Suppressor macrophage treated with lipopolysaccharide for 4 hours (primary cell): ENCODE results near the gene ANO2.

ENCODE experiments used
- DNase-seq: peaks from one replicate; pipeline ENCODE4 v3.0.0-alpha.2; 2020

ANO2 gene

DNA sequence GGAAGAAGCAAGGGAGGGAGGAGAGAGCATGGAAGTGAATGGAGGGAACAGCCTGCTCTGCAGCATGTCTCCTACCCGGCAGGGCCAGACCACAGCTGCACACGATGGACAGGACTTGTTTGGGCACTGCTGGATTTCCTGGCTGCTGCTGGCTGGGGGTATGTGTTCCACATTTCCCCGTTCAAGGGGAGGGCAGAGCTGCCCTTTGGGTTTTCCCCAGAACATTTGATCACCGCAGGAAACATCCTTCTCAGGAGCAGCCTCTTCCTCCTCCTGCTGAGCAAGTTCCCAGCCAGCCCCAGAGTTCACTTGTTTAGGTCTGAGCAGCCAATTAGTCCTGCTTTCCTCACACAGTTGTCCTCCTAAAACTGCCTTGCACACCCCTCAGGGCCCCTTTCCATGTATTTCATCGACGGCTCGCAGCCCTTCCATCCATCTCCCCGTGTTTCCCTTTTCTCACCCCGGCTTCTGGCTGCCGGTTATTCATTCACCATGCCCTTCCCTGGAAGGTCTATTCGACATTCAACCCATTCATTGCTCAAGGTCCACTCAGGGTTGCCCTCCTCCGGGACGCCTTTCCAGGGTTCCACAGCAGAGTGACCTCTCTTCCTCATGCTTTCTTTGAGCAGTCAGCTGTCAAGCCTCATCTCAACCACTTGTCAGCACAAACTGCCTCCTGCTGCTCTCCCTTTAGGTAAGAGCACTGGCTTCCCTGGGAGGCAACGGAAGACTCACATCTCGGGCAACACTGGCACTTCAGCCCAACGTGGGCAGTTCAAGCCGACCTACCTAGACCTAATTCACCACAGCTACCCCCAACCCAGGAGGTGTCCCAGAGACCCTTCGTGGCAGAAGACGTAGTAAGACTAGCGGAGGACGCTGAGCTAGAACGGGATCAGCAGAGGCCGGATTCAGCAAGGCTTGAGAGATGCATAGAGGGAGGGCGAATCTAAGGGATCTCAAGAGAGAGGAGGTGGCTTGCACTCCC is 20.1 kb upstream of the ANO2 start:
- no peak for DNase-seq

DNA sequence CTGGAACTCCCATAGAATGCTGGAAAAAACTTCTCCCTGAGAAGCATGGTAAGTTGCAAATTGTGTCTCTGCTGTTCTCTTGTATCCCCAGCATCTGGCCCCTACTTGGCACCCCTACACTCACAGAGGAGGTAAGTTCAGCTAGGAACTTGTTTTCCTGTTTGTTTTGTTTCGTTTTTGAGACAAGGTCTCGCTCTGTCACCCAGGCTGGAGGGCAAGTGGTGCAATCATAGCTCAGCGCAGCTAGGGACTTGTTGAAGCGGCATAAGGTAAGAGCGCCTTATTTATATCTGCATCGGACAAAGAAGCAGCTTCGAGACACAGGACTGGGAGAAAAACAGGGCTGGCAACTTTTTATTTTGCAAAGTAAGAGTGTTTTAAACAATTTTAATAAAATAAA is 18.5 kb upstream of the ANO2 start:
- no peak for DNase-seq

DNA sequence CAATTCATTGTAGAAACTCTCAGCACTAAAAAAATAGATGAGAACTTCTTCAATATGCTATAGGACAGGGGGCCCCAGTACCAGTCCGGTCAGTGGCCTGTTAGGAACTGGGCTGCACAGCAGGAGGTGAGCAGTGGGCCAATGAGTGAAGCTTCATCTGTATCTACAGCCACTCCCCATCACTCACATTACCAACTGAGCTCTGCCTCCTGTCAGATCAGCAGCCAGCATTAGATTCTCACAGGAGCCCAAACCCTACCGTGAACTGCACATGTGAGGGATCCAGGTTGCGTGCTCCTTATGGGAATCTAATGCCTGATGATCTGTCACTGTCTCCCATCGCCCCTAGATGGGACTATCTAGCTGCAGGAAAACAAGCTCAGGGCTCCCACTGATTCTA is 15.7 kb upstream of the ANO2 start:
- no peak for DNase-seq

DNA sequence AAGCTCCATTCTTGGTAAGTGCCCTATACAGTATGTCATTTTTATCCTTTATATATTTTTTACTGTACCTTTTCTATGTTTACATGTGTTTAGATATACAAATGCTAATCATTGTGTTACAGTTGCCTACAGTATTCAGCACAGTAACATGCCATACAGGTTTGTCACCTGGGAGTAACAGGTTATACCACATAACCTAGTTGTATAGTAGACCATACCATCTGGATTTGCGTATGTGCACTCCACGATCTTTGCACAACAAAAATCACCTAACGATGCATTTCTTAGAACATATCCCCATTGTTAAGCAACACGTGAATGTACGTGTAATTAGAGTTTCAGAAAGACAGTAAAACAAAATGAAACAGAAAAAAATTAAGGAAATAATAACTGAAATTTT is 11.9 kb upstream of the ANO2 start:
- no peak for DNase-seq

DNA sequence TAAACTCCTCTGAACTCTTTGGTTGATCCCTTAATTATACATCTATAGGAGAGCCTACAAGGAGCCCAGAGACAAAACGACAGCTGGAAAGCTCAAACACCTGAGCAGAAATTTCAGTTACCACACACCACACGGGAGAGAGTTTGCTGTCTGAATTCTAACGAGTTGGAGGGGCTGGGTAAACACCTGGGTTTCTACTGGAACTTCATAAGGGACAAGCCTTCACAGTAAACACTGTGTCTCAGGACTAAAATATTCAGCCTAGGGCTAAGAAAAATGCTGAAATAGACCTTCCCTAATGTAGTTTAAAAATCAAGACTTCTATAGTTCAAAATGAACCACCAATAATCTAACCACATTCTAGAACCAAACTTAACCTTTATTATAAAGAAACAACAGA is 9.6 kb upstream of the ANO2 start:
- DNase-seq = no peak

DNA sequence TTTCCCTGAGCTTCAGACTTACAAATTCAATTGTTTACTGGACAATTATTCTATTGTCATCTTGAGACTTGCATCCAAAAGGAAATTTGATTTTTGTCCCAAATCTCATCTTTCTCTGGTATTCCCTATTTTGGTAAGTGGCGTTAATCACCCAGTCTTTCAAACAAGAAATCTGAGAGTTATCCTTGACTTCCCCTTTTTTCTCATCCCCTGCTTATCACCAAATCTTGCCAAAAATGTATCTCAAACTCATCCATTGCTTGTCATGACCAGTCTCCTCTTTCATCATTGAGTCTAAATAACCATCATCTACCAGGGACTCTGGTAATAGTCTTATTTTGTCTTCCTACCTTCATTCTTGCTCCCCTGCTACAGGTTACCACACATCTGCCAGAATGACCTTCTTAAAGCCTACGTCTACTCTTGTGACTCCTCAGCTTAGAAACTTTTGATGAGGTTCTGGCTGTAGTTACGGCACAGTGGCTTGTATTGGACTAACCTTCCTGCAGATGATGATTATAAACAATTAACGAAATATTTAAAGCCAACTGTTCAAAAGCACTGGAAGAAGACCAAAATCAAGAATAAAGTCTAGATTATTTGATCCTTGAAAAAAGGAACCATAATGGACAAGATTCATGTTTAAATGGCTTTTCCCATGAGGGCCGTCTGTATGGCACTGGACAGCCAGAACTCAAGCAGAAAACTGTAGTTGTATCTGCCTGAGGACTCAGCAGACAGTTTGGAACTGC is 9.0 kb upstream of the ANO2 start:
- DNase-seq = no peak

DNA sequence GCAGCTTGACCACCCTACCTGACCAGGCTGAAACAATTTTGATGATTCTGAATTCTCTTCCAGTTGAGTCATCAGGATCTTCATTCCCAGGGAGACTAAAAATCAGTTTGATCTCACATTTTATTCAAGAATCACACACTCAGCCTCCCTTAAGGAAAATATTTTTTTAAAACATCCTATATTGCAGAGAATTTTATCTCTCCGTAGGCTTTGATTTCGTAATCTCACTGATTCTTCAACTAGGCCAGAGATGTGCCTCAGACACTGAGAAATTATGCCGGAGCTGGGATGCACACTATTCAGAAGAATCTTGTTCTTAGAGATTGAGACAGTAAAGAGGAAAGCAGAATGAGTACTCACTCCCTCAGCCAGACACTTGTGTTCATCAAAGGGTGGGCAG is 7.0 kb upstream of the ANO2 start:
- DNase-seq = no peak

DNA sequence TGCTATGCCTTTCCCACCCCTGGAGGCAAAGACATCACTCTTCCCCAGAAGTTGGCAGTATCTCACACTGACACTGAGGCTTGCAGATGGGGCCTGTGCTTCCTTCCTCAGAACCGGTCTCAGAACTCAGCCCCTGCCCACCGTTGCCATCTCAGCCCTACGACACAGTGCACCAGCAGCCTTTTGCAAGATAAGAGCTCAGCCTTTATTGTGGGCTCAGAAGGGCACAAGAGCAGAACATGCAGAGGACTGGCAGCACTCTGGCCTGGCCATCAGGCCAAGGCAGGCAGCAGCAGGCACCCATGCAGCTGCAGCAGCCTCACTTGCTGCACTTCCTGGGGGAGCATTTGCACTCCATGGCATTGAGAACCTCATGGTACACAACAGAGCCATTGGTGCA is 3.6 kb upstream of the ANO2 start:
- DNase-seq = no peak

DNA sequence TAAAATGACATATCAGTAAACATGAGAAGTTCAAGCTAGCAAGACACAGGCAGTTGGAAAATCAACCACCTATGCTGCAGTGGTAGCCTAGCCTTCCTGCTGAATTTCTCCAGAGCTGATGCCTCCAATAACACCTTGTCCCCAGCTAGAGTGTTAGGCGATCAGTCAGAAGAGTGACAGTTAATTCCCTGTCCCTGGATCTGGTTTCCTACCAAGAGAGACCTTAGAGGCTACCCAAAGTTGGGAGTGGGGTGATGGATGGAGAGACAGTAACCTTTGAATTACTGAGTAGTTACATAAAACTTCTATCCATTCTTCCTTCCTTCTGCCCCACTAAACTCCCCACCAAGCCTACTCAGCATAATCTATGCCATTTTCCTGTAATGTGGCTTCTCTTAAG is 1.9 kb upstream of the ANO2 start:
- DNase-seq = no peak

DNA sequence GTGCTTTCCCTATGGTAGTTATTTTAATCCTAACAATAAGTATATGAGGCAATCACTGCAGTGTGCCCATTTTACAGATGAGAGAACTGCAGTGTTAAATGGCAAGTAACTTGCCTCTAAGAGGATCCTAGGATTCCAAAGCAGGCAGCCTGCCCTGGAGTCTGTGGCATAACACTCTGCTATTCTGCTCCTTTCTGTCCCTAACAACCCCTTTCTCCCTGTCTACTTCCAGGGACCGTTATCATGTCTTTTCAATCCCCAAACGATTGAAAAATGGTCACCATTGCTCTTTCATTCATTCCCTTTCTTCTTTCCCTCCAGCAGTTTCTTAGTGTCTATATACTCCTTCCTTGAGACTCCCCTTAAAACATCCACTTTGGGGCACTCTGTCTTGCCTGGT is 1.3 kb upstream of the ANO2 start:
- no peak for DNase-seq

DNA sequence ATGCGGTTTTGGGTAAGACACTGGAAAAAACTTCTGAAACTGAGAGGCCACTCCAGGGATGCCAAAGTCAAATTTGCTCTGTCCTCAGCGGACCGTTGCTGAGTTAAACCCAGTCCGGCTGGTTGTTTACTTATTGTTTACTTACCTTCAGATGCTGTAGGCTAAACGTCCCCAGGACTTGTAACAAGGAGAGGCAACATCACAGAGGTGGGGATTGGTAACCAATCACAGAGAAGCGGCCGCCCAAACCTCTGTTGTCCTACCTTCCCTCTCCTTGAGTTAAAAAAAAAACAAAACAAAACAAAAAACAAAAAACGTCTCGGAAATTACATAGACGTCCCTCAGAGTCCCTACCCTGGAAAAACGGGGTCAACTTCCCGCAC is 380 bp downstream of the ANO2 start:
- DNase-seq = no peak

DNA sequence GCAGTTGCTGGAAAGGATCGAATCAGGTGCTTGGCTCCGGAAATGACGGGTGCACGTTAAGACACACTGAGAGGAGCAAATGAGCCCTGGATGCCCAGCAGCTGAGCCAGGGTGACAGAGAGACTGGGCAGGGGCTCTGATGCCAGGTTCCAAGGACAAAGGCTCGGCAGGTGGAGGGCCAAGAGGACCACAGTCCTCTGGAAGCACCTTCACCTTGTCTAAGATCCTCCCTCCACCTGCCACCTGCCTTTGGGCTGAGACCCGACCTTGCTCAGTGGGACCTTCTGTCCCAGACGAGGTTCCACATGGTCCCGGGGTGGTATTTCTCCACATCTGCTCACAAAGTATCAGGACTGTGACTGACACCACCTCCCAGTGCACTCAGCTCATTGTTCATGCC is 1.0 kb downstream of the ANO2 start:
- no peak for DNase-seq

DNA sequence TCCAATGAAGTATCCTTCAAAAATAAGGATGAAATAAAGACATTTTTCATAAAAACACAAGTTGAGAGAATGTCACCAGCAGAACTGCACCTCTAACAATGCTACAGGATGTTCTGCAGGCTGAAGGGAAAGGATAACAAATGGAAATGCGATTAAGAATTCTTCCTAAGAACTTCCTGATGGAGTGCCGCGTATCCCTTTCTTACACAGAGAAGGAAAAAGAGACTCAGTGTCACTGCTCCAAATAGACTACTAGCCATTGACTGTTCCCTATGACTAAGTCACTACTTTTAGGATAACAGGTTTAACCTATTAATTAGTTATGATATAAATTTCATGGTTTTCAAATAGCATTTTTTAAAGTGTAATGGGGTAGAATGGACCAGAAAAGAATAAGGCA is 3.2 kb downstream of the ANO2 start:
- no peak for DNase-seq

DNA sequence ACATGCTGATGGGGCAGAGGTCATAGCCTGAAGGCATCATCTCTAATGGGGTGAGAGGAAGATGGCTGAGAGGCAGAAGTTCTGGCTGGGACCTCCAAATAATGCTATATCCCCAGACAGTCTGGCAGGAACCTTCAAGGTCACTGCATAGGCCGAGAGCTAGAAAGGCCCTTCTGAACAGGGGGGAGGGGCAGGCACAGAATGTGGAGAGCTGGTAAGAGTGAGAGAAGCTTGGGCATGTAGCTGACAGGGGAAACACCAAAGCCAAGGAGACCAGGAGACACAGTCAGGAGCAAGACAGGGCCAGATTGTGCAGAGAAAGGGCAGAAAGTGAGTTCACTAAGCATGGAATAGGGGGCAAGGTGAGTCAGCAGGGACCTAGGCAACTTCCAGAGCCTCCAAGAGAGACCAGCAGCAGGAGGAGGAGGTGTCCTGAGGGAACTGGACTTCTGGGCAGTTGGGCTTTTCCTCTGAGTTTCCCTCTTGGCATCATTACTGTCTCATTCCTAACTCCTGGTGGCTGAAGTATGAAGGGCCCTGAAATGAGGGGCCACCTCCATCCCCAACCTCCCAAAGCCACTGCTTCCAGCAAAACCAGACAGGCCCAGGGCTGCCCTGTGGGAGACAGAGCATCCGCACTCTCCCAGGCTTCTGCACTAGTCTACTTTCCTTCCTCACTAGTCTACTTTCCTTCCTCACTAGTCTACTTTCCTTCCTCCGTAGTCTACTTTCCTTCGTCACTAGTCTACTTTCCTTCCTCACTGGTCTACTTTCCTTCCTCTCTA is 17.1 kb downstream of the ANO2 start:
- no peak for DNase-seq

DNA sequence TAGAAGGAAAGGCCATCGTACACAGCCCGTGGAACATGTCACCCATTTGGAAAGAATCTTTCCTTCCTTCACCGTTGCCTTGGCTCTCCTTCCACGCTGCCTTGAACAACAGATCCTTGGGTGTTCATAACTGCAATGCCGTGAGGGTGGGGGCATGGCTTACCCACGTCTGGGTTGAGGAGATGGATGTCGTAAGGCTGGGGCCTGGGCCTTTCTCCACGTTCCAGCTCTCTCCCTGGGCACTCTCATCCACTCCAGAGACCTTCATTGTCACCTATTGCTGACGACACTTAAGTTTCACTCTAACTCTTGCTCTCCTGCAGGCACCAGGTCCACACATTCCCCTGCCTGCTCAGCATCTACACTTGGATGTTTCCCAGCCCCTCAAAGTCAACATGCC is 19.4 kb downstream of the ANO2 start:
- no peak for DNase-seq

DNA sequence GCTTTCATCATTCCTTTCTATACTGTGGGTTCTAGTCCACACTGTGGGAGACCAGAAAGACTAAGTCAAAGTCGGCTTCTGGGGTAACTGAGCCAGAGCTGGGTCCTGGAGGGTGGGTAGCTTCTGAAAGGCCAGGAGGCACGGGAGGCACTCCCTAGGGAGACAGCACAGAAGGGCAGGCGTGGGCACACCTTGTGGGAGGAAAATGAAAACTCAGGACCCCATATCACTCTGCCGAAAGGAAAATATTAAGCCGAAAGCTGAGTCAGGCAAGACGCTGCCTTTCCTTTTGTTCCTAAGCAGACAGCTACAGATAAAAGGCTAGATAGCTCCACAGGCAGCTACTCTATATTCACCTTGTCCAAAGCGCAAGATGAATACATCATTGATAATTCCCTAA is 20.7 kb downstream of the ANO2 start:
- DNase-seq = no peak

DNA sequence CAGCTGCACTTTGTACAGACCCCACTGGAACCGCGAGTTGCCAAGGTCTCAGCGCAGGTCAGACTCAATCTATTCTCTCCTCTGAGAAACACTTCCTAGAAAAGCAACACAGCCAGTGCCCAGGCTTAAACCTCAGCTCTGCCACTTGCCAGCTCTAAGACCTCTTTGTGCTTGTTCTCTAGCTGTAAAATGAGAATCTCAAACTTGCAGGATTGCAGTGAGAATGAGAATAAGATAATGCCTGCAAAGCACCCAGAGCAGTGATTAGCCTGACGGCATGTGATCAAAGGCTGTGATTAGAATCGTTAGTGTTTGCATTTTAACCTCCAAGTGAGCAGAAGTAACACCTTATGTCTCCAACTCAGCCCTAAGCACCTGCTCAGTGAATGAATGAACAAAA is 21.3 kb downstream of the ANO2 start:
- DNase-seq = no peak

DNA sequence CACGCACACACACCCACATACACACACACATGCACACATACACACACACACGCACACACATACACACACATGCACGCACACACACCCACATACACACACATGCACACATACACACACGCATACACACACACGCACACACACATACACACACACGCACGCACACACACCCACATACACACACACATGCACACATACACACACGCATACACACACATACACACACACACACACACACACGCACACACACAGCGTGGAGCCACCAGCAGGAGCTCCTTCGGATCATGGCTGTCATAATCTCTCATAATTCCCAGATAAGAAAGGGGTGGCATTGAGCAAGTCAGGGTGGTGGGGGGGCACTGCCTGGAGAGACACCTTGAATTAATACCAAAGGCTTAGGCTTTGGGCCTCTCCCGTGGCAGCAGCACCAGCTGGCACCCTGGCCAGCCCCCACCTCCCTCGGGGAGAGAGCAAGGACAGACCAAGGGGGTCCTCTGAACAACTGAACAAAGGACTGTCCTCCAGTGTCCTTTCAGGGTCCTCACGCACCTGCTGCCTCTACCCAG is 21.9 kb downstream of the ANO2 start:
- DNase-seq = no peak

DNA sequence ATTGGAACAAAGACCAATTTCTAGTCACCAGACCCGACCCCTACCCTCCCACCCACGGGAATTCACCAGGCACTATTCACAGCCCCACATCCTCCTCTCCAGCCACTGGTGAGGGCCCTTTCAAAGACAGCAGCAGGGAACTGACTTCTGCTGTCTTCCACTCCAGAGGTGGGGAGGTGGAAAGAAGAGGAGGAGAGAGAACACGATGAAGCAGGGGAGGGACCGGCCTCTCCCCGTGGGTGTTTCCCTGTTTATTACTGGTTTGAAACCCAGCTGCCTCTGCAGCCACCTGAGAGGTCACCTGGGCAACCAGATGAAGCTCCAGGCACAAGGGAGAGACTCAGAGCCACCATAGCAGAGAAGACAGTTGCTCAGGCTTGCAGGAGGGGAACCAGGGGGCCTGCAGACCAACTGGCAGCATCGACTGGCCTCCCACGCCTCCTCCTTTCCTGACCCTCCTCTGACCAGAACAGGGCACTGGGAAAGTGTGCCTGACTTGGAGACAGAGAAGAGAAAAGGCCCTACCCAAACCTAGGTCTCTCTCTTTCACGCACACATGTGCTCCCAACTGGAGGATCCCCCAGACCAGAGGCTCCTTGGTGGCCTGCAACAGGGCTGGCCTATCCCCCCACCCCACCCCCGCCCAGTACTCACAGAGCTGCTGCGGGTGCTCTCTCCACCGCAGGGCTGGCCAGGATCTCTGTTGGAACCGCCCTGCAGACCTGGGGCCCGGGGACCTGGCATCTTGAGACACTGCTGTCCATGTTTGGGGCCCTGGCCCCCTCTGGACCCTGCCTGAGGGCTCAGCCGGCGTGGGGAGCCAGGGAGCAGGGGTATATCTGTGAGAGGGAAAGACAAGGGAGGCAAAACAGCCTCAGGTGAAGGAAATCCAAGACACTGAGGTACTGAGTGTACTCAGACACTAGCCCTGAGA is 22.8 kb downstream of the ANO2 start:
- DNase-seq = no peak

DNA sequence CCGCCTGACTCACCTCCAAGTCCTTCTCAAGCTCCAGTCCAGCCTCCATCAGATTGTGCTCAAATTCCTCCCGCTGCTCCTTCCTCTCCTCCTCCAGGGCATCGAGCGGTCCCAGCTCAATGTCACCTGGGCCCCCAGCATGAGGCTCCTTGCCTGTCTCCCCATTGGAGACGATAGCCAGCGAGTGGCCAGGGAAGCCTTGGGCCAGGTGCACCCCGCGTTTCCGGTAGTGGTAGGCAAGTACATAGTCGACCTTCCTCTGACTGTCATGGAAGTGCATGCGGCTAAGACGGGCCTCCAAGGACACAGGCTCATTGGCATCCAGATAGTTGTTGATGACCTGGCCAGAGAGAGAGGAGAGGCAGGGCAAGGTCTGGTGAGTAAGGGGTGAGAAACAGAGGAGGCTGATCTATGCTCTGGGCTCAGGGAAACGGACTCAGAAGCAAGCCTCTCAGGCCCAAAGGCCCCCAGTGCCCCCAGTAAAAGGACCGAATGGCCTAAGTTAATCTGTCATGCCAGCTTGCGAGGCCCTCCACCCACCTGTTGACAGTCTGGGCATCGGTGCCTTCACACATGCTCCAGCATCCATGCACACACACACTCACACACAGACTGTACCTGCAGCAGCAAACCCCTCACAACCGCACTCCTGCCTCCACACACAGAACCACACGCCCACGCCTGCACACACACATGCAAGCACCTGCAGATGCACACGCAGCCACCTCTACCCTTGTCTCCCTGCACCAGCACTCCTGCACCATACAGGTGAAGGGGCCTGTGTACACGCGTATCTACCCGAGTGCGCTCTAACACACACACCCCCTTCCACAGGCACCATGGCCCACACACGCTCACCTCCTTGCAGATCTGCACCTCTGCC is 23.8 kb downstream of the ANO2 start:
- no peak for DNase-seq

DNA sequence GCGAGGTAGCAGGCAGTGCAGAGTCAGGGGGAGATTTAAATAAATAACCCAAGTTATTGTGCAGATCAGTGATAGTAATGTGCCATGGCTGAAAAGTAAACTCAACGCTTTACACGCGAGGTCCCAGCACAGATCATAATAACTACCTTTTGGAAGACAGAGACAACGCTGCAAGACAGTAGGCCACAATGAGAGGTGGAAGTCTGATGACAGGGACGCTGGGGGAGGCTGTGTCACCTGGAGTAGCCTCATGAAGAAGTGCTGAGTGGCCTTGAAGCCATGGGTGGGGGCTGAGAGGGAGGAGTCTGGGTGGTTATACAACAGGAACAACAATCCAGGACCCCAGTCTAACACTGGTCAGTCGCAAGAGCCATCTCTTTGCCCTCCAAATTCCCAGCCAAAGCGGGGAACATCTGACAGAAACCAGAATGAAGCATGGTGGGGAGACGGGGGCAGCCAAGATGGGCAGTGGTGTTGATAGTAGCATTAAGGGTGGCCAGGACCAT is 28.2 kb downstream of the ANO2 start:
- no peak for DNase-seq
